Neural cell (in vitro differentiated cells): ENCODE measurements around the gene PRKAG2.

Experiments used
- EP300 ChIP-seq: fragments of 450-650 bp; conservative IDR thresholded peaks from 2 replicates; pipeline ENCODE4 v1.6.1; 2014; ENCODE audit warnings: antibody characterized with exemption, mild to moderate bottlenecking, moderate library complexity; ENCODE audit not compliant: poor library complexity, severe bottlenecking
- EZH2 ChIP-seq: fragments of 200-600, 300-800 bp; shearing (Covaris generic), sonication (generic); IDR thresholded peaks from 2 replicates; pipeline ENCODE4 v1.6.1; 2014; ENCODE audit warnings: antibody characterized with exemption, low read length, borderline replicate concordance, mild to moderate bottlenecking; ENCODE audit not compliant: insufficient read depth, poor library complexity, severe bottlenecking
- TAF1 ChIP-seq: IDR thresholded peaks from 2 replicates; pipeline ENCODE4 v1.6.1; 2012; ENCODE audit warnings: low read depth
- TF ChIP-seq, protein P1 (sequence below): fragments of 450-650 bp; IDR thresholded peaks from 2 replicates; pipeline ENCODE4 v1.5.1; 2014; ENCODE audit warnings: antibody characterized with exemption, mild to moderate bottlenecking, moderate library complexity; ENCODE audit not compliant: poor library complexity, severe bottlenecking

DNA sequence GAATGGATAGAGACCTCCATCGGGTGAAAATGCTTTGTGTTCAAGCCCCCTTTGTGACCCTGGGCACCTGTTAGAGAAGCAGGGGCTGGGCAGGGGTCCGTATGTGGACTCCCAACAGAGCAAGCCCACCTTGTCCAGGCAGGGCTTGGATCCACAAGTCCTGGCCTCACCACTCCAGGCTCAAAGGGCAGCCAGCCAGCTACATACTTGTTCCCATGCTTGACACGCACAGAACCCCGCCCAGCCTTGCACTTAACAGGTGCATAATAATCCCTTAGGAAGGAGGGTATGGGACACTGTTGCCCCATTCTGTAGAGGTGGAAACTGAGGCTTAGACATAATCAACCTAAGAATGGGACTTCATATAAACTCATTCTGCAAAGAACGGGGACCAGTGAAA, 160.6 kb downstream of the PRKAG2 start:
- TF ChIP-seq, protein P1, sequence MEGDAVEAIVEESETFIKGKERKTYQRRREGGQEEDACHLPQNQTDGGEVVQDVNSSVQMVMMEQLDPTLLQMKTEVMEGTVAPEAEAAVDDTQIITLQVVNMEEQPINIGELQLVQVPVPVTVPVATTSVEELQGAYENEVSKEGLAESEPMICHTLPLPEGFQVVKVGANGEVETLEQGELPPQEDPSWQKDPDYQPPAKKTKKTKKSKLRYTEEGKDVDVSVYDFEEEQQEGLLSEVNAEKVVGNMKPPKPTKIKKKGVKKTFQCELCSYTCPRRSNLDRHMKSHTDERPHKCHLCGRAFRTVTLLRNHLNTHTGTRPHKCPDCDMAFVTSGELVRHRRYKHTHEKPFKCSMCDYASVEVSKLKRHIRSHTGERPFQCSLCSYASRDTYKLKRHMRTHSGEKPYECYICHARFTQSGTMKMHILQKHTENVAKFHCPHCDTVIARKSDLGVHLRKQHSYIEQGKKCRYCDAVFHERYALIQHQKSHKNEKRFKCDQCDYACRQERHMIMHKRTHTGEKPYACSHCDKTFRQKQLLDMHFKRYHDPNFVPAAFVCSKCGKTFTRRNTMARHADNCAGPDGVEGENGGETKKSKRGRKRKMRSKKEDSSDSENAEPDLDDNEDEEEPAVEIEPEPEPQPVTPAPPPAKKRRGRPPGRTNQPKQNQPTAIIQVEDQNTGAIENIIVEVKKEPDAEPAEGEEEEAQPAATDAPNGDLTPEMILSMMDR, result no peak
- TF ChIP-seq EP300 (no peak), EZH2 (no peak), TAF1 (no peak)
